ENCODE data around the gene AP3M1.
A peak's percentile ranks its signal among the peaks of the same experiment; 100 is the strongest.
"Not testable (repeated sequence)": the region's sequence is repeated elsewhere in the genome, so short reads cannot be mapped to it uniquely, and the experiment has no call there.

The AP3M1 gene

DNA sequence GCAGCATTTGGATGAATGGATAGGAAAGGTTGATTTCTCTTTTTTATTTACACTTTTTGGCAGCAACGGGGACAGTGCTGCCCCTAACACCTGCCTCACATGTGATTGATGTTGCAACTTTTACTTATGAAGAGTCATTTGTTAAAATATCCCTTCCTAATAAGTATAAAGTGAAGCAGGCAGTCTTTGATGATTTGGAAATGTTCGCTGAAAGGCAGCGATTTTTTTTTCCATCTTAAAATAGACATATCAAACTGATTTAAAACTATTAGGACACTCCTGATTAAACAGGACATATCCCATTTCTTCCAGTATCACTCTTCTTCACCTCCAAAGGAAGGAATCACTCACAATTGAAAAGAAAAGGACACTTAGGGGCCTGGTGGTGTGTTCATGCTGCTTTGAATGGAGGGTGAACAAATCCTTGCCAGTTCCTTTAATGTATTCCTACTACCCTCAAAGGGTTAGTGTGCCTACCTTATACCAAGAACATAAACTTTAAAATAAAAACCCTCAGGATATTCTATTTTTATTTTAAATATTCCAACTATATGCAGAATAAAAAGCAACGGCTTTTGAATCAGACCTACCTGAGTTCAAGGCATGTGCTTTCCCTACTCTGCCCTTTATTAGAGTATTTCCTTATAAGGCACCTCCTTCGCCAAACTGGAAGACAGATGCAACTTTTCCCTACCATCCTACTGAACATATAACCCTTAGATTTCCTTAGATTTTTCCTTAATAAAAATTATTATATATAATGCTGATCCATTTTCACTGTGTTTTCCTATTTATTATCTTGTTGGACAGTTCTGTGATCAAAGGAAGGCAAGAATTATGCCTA, 1.5 kb upstream of the AP3M1 start:
- Histone ChIP-seq H3K14ac (ENCODE audit: low read length) (peak overlapping the region; percentile 81), H3K18ac (ENCODE audit: low read length) (peak overlapping the region; percentile 39), H4K91ac (ENCODE audit: low read depth, low read length) (no peak overlapping the region), H3K36me3 (ENCODE audit: control insufficient read depth in 1 of 2, insufficient read depth in 2 of 2, low read length in 2 of 2) (peaks cover 0 to 4% of the 10 kb centered on the region in 2 experiments), H3K4me2 (ENCODE audit: low read length) (peak overlapping the region; percentile 95), H3K79me1 (ENCODE audit: low read length) (peaks cover 9% of the 10 kb centered on the region), H3K4me3 (ENCODE audit: low read depth, low read length) (peak overlapping the region; percentile 97), H2BK120ac (ENCODE audit: insufficient read depth, low read length, poor library complexity) (peak overlapping the region; percentile 24), H4K8ac (ENCODE audit: low read depth, low read length) (peak overlapping the region; percentile 57), H3K27ac (ENCODE audit: low read depth, low read length) (peak overlapping the region; percentile 60), H3K79me2 (ENCODE audit: control insufficient read depth, insufficient read depth, low read length, poor library complexity) (peaks cover 11% of the 10 kb centered on the region), H2BK12ac (ENCODE audit: low read length) (no peak overlapping the region), H2AFZ (ENCODE audit: insufficient read depth, low read length, poor library complexity) (peak overlapping the region; percentile 46), H3K9ac (ENCODE audit: low read length) (peak overlapping the region; percentile 77), H3K4me1 (ENCODE audit: control insufficient read depth in 1 of 2, insufficient read depth in 2 of 2, low read length in 2 of 2) (peaks cover 0 to 3% of the 10 kb centered on the region in 2 experiments), H3K4ac (ENCODE audit: low read depth, low read length) (peak overlapping the region; percentile 42), H3K9me3 (ENCODE audit: insufficient read depth, low read depth, low read length) (no peaks in the 10 kb centered on the region), H2BK5ac (ENCODE audit: low read depth, low read length, poor library complexity) (no peak overlapping the region), H3K23ac (ENCODE audit: low read length) (no peak overlapping the region), H2AK5ac (ENCODE audit: low read length) (no peak overlapping the region), H3K27me3 (ENCODE audit: insufficient read depth, low read length) (no peaks in the 10 kb centered on the region), H4K12ac (ENCODE audit: low read depth, low read length) (no peak overlapping the region)
- no CpG with 5 or more reads among the region's 5 CpGs for WGBS (ENCODE audit: extremely low coverage, insufficient coverage, insufficient read length)
- DNase-seq = peak in 1 of 2 donors; percentile 5

DNA sequence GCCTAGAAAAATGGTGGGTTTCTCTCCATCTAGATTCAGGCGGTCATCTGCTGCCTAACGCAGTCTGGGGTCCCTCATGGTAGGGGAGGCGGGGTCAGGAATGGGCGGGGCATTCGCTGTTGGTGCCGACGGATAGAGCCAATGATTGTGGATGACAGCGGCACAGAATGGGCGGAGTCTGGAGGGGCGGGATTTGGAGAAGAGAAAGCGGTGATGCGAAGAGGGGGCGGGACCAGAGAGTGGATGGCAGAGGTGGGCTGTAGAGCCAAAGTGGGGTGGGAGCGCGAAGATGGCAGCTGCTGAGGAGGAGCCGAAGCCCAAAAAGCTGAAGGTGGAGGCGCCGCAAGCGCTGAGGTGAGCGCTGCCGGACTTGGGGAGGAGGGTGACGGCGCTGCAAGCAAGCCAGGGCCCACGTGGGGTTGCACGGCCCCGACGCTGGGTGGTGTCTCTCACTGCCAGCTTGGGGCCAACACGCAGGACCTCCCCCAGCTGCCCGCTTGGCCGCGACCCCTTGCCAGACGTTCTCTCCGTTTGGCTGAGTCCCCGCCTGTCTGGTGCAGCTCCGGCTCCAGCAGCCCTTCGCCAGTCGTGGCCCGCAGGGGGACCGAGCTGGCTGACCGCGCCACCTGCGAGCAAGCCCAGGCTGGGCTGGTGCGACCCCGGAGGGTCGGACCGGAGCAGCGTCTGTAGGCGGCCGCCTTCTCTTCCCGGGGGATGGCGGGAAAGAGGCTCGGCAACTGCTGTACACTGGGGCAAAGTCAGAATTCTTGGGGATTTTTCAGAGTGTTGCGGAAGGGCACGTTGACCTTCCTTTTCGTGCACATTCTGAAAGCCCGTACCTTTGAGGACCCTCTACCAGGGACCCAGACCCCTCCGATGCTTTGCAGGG, 606 bp upstream of the AP3M1 start, which contains the start of gene ADK:
Gene ADK (plus strand): TSS at position 232 of the 889 bp plus-strand sequence. CDS start 58 bp downstream, at position 290.
- Histone ChIP-seq H3K14ac (ENCODE audit: low read length) (peak within 1 kb of the TSS; percentile 81), H3K9ac (ENCODE audit: low read length) (peak within 1 kb of the TSS; percentile 86), H2BK12ac (ENCODE audit: low read length) (no peak within 1 kb of the TSS), H3K23ac (ENCODE audit: low read length) (no peak within 1 kb of the TSS), H3K4me2 (ENCODE audit: low read length) (peak within 1 kb of the TSS; percentile 95), H3K9me3 (ENCODE audit: insufficient read depth, low read depth, low read length) (no peaks in the 10 kb centered on the region), H3K79me1 (ENCODE audit: low read length) (peaks cover 9% of the 10 kb centered on the region), H3K18ac (ENCODE audit: low read length) (peak within 1 kb of the TSS; percentile 54), H3K36me3 (ENCODE audit: control insufficient read depth in 1 of 2, insufficient read depth in 2 of 2, low read length in 2 of 2) (peaks cover 2 to 5% of the 10 kb centered on the region in 2 experiments), H3K4me1 (ENCODE audit: control insufficient read depth in 1 of 2, insufficient read depth in 2 of 2, low read length in 2 of 2) (no peaks in the 10 kb centered on the region), H2AK5ac (ENCODE audit: low read length) (peak within 1 kb of the TSS; percentile 62), H4K12ac (ENCODE audit: low read depth, low read length) (peak within 1 kb of the TSS; percentile 70), H4K91ac (ENCODE audit: low read depth, low read length) (peak within 1 kb of the TSS; percentile 16), H3K79me2 (ENCODE audit: control insufficient read depth, insufficient read depth, low read length, poor library complexity) (peaks cover 11% of the 10 kb centered on the region), H3K27ac (ENCODE audit: low read depth, low read length) (peak within 1 kb of the TSS; percentile 60), H2AFZ (ENCODE audit: insufficient read depth, low read length, poor library complexity) (peak within 1 kb of the TSS; percentile 46), H2BK5ac (ENCODE audit: low read depth, low read length, poor library complexity) (peak within 1 kb of the TSS; percentile 19), H3K4ac (ENCODE audit: low read depth, low read length) (peak within 1 kb of the TSS; percentile 87), H4K8ac (ENCODE audit: low read depth, low read length) (peak within 1 kb of the TSS; percentile 57), H3K4me3 (ENCODE audit: low read depth, low read length) (peak within 1 kb of the TSS; percentile 97), H2BK120ac (ENCODE audit: insufficient read depth, low read length, poor library complexity) (peak within 1 kb of the TSS; percentile 24), H3K27me3 (ENCODE audit: insufficient read depth, low read length) (no peaks in the 10 kb centered on the region)
- WGBS (ENCODE audit: extremely low coverage, insufficient coverage, insufficient read length) = no CpG with 5 or more reads among the region's 57 CpGs
- peak; percentile 97 to 99 for DNase-seq

DNA sequence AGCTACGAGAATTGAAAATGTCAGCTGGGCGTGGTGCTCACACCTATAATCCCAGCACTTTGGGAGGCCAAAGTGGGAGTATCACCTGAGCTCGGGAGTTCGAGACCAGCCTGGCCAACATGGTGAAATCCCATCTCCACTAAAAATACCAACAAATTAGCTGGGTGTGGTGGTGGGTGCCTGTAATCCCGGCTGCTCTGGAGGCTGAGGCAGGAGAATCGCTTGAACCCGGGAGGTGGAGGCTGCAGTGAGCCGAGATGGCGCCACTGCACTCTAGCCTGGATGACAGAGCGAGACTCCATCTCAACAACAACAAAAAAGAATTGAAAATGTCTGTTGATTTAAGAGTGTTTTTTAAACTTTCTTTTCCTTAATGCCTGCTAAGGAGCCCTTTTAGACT, 3.6 kb downstream of the AP3M1 start:
- H3K79me2 ChIP-seq (ENCODE audit: control insufficient read depth, insufficient read depth, low read length, poor library complexity) = peaks cover 11% of the 10 kb centered on the region
- H3K79me1 ChIP-seq (ENCODE audit: low read length); DNase-seq; H3K14ac ChIP-seq (ENCODE audit: low read length); H3K27ac ChIP-seq (ENCODE audit: low read depth, low read length); H4K91ac ChIP-seq (ENCODE audit: low read depth, low read length); H3K4me3 ChIP-seq (ENCODE audit: low read depth, low read length); H3K9me3 ChIP-seq (ENCODE audit: insufficient read depth, low read depth, low read length); H2BK120ac ChIP-seq (ENCODE audit: insufficient read depth, low read length, poor library complexity); H4K12ac ChIP-seq (ENCODE audit: low read depth, low read length); H3K36me3 ChIP-seq (ENCODE audit: control insufficient read depth in 1 of 2, insufficient read depth in 2 of 2, low read length in 2 of 2); H2BK12ac ChIP-seq (ENCODE audit: low read length); H3K9ac ChIP-seq (ENCODE audit: low read length); H3K23ac ChIP-seq (ENCODE audit: low read length); H3K4me1 ChIP-seq (ENCODE audit: control insufficient read depth in 1 of 2, insufficient read depth in 2 of 2, low read length in 2 of 2); H2BK5ac ChIP-seq (ENCODE audit: low read depth, low read length, poor library complexity); H3K27me3 ChIP-seq (ENCODE audit: insufficient read depth, low read length); H3K18ac ChIP-seq (ENCODE audit: low read length); H2AK5ac ChIP-seq (ENCODE audit: low read length); H3K4ac ChIP-seq (ENCODE audit: low read depth, low read length); H2AFZ ChIP-seq (ENCODE audit: insufficient read depth, low read length, poor library complexity); H4K8ac ChIP-seq (ENCODE audit: low read depth, low read length); H3K4me2 ChIP-seq (ENCODE audit: low read length): not testable (repeated sequence)
- WGBS (ENCODE audit: extremely low coverage, insufficient coverage, insufficient read length) = no CpG with 5 or more reads among the region's 10 CpGs

DNA sequence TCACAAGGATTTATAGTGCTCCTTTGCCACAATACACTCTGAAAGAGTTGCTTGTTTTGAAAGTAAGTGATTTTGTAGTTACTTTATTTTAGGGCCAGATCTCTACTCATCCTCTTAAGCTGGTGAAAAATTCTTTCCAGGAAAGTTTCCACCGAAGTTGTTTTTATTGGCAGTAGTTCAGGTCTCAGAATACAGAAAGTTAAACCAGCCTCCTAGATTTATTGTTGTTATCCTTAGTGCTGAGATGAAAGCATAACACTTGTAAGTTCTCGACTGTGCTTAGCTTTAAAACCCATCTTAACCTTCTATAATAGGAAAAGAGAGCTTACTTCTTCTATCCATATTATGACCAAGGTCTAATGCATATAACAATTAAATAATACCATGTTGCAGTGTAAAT, 5.5 kb downstream of the AP3M1 start:
- Histone ChIP-seq H4K12ac (ENCODE audit: low read depth, low read length) (no peak overlapping the region), H2BK12ac (ENCODE audit: low read length) (no peak overlapping the region), H3K9me3 (ENCODE audit: insufficient read depth, low read depth, low read length) (no peaks in the 10 kb centered on the region), H3K27ac (ENCODE audit: low read depth, low read length) (no peak overlapping the region), H4K91ac (ENCODE audit: low read depth, low read length) (no peak overlapping the region), H2AFZ (ENCODE audit: insufficient read depth, low read length, poor library complexity) (no peak overlapping the region), H2BK120ac (ENCODE audit: insufficient read depth, low read length, poor library complexity) (no peak overlapping the region), H3K4me1 (ENCODE audit: control insufficient read depth in 1 of 2, insufficient read depth in 2 of 2, low read length in 2 of 2) (no peaks in the 10 kb centered on the region), H4K8ac (ENCODE audit: low read depth, low read length) (no peak overlapping the region), H2BK5ac (ENCODE audit: low read depth, low read length, poor library complexity) (no peak overlapping the region), H3K79me2 (ENCODE audit: control insufficient read depth, insufficient read depth, low read length, poor library complexity) (peaks cover 1% of the 10 kb centered on the region), H2AK5ac (ENCODE audit: low read length) (no peak overlapping the region), H3K4me2 (ENCODE audit: low read length) (no peak overlapping the region), H3K9ac (ENCODE audit: low read length) (no peak overlapping the region), H3K79me1 (ENCODE audit: low read length) (peaks cover under 1% of the 10 kb centered on the region), H3K4me3 (ENCODE audit: low read depth, low read length) (no peak overlapping the region), H3K36me3 (ENCODE audit: control insufficient read depth in 1 of 2, insufficient read depth in 2 of 2, low read length in 2 of 2) (peaks cover 2 to 5% of the 10 kb centered on the region in 2 experiments), H3K18ac (ENCODE audit: low read length) (no peak overlapping the region), H3K27me3 (ENCODE audit: insufficient read depth, low read length) (no peaks in the 10 kb centered on the region), H3K23ac (ENCODE audit: low read length) (no peak overlapping the region), H3K14ac (ENCODE audit: low read length) (no peak overlapping the region), H3K4ac (ENCODE audit: low read depth, low read length) (no peak overlapping the region)
- no CpG with 5 or more reads among the region's 2 CpGs for WGBS (ENCODE audit: extremely low coverage, insufficient coverage, insufficient read length)
- DNase-seq = no peak
